HepG2 (cell line): ENCODE results near the gene HOMEZ. TPM values are rescaled to one million over a fixed set of nuclear protein-coding genes. Genes with fewer than 3 reads are reported as not detected.
A peak's percentile ranks its signal among the peaks of the same experiment; 100 is the strongest.

Source experiments
- ATF1 ChIP-seq: IDR thresholded peaks from 2 replicates; pipeline ENCODE4 v1.6.1; 2016; ENCODE audit warnings: mild to moderate bottlenecking, control low read depth
- CBX5 ChIP-seq: sonication (generic); formaldehyde crosslinking; IDR thresholded peaks from 2 replicates; pipeline ENCODE4 v1.4.0; 2020; ENCODE audit warnings: missing genetic modification reagents, borderline replicate concordance
- CC2D1A ChIP-seq: sonication (generic); formaldehyde crosslinking; IDR thresholded peaks from 2 replicates; pipeline ENCODE4 v1.8.1; 2023; ENCODE audit warnings: mild to moderate bottlenecking, missing genetic modification reagents
- CREB1 ChIP-seq, 2 experiments: fragments of 450-650 bp in 1 of 2; IDR thresholded peaks; 2 replicates each; pipeline ENCODE4 v1.6.1; 2016 to 2017; ENCODE audit warnings: control low read depth in 1 of 2, mild to moderate bottlenecking in 1 of 2, missing compliant biosample characterization in 1 of 2, missing genetic modification characterization in 1 of 2
- CSRNP2 ChIP-seq: sonication (generic); formaldehyde crosslinking; conservative IDR thresholded peaks from 2 replicates; pipeline ENCODE4 v1.8.0; 2022; ENCODE audit warnings: low read depth, missing genetic modification reagents
- E2F5 ChIP-seq: sonication (generic); formaldehyde crosslinking; conservative IDR thresholded peaks from 2 replicates; pipeline ENCODE4 v1.4.0; 2020; ENCODE audit warnings: missing genetic modification reagents
- GMEB1 ChIP-seq: sonication (generic); formaldehyde crosslinking; IDR thresholded peaks from 2 replicates; pipeline ENCODE4 v1.5.1; 2020; ENCODE audit warnings: missing genetic modification reagents, mild to moderate bottlenecking, borderline replicate concordance
- IRF9 ChIP-seq: sonication (generic); formaldehyde crosslinking; IDR thresholded peaks from 2 replicates; pipeline ENCODE4 v1.8.0; 2022; ENCODE audit warnings: missing genetic modification reagents, mild to moderate bottlenecking, borderline replicate concordance
- KDM2A ChIP-seq: sonication (generic); formaldehyde crosslinking; IDR thresholded peaks from 2 replicates; pipeline ENCODE4 v1.4.0; 2020; ENCODE audit warnings: low read depth, missing genetic modification reagents, borderline replicate concordance
- RFX3 ChIP-seq: IDR thresholded peaks from 2 replicates; pipeline ENCODE4 v1.6.1; 2016; ENCODE audit warnings: missing biosample characterization, missing genetic modification reagents
- ZBTB49 ChIP-seq: sonication (generic); formaldehyde crosslinking; IDR thresholded peaks from 2 replicates; pipeline ENCODE4 v1.4.0; 2020; ENCODE audit warnings: missing genetic modification reagents, borderline replicate concordance
- ZMAT5 ChIP-seq: sonication (generic); formaldehyde crosslinking; IDR thresholded peaks from 2 replicates; pipeline ENCODE4 v1.5.0; 2020; ENCODE audit warnings: mild to moderate bottlenecking, low read depth, missing genetic modification reagents, borderline replicate concordance
- ZNF431 ChIP-seq: sonication (generic); formaldehyde crosslinking; IDR thresholded peaks from 2 replicates; pipeline ENCODE4 v1.9.0; 2022; ENCODE audit warnings: missing genetic modification reagents, low read depth, mild to moderate bottlenecking, borderline replicate concordance
- ZNF670 ChIP-seq: sonication (generic); formaldehyde crosslinking; IDR thresholded peaks from 2 replicates; pipeline ENCODE4 v1.8.0; 2022; ENCODE audit warnings: mild to moderate bottlenecking, missing genetic modification reagents, borderline replicate concordance
- ZNF674 ChIP-seq: sonication (generic); formaldehyde crosslinking; IDR thresholded peaks from 2 replicates; pipeline ENCODE4 v1.5.0; 2020; ENCODE audit warnings: low read depth, mild to moderate bottlenecking, missing genetic modification reagents
- ZNF7 ChIP-seq: IDR thresholded peaks from 2 replicates; pipeline ENCODE4 v1.6.1; 2016; ENCODE audit warnings: missing biosample characterization, missing genetic modification reagents
- ZNF709 ChIP-seq: sonication (generic); formaldehyde crosslinking; IDR thresholded peaks from 2 replicates; pipeline ENCODE4 v1.5.0; 2020; ENCODE audit warnings: mild to moderate bottlenecking, missing genetic modification reagents
- ZNF75D ChIP-seq: sonication (generic); formaldehyde crosslinking; IDR thresholded peaks from 2 replicates; pipeline ENCODE4 v1.8.1; 2023; ENCODE audit warnings: missing genetic modification reagents, mild to moderate bottlenecking, borderline replicate concordance
- ZNF772 ChIP-seq: sonication (generic); formaldehyde crosslinking; IDR thresholded peaks from 2 replicates; pipeline ENCODE4 v1.5.0; 2020; ENCODE audit warnings: mild to moderate bottlenecking, missing genetic modification reagents
- polyA plus RNA-seq, 8 experiments: library from polyadenylated mRNA; depleted of rRNA in 3 of 8; stranded (reverse) in 7 of 8; unstranded in 1 of 8; fragments of >200 nt; fragmentation: Illumina TruSeq in 4 of 8; extraction: Trizol in 4 of 8; gene quantifications; 2 replicates each; pipeline versions ENCODE4 v1.2.1 to v1.2.3, GENCODE V29; 2011 to 2016; ENCODE audit warnings: low read depth in 4 of 8, missing spikeins in 1 of 8, mixed read lengths in 1 of 8; ENCODE audit not compliant: insufficient read depth in 1 of 8
- total RNA-seq, 5 experiments: library from RNA; depleted of rRNA; stranded (reverse); fragments of >200 nt; fragmentation: Illumina TruSeq; extraction: Trizol; gene quantifications; 2 replicates each; pipeline ENCODE4 v1.2.3, GENCODE V29; 2016; ENCODE audit warnings: low read depth in 1 of 5

Gene HOMEZ
- total and polyA plus RNA-seq, 2 of the 13 experiments (the other 11 are each of a cell fraction or from before 2014, with no cell fraction given) = 14.5 to 31.8 TPM

- TF ChIP-seq ZBTB49 (0 out of 2 replicates have a peak, but pooled peaks have one; percentile 93), IRF9 (CRISPR knock-in tag) (peak; percentile 94), GMEB1 (CRISPR knock-in tag) (peak; percentile 93), ZMAT5 (CRISPR knock-in tag) (no peak), CREB1 (IDR thresholded peaks at IDR 0.05) (peak; percentile 90), CREB1 (CRISPR knock-in tag; IDR thresholded peaks at IDR 0.05) (no peak), RFX3 (CRISPR knock-in tag) (peak; percentile 29), KDM2A (CRISPR knock-in tag) (peak; percentile 95), CC2D1A (CRISPR knock-in tag) (no peak), ZNF772 (CRISPR knock-in tag) (peak; percentile 50; the same call in 1 of the 2 replicates), ZNF670 (CRISPR knock-in tag) (no peak; the same call in 1 of the 2 replicates), E2F5 (CRISPR knock-in tag) (peak; percentile 34; the same call in 1 of the 2 replicates), ZNF7 (CRISPR knock-in tag) (no peak; the same call in 1 of the 2 replicates), ZNF674 (CRISPR knock-in tag) (0 out of 2 replicates have a peak, but pooled peaks have one; percentile 68), CSRNP2 (CRISPR knock-in tag) (no peak), ZNF709 (peak; percentile 83; the same call in 1 of the 2 replicates), CBX5 (CRISPR knock-in tag) (peak; percentile 71), ZNF75D (no peak), ZNF431 (peak; percentile 85; the same call in 1 of the 2 replicates), ATF1 (CRISPR knock-in tag) (no peak)
Measured at GRCh38 chr14:23286020-23286901, at the start of gene HOMEZ (continued).
